NT2/D1 (cell line): Measurements from ENCODE around the gene GLTPD2.

ENCODE experiments used
- DNase-seq: peaks from one replicate; pipeline ENCODE4 v3.0.0-alpha.2; 2011; ENCODE audit warnings: low read depth, low spot score
- H3K27me3 ChIP-seq: 2 replicates; pipeline ENCODE4 v1.6.0; 2011; ENCODE audit warnings: mild to moderate bottlenecking; ENCODE audit not compliant: insufficient read length, insufficient read depth
- H3K36me3 ChIP-seq: 2 replicates; pipeline ENCODE4 v1.6.1; 2011; ENCODE audit warnings: mild to moderate bottlenecking, low read length, mixed read lengths; ENCODE audit not compliant: insufficient read depth, insufficient read length
- H3K4me1 ChIP-seq: 2 replicates; pipeline ENCODE4 v1.5.1; 2011; ENCODE audit not compliant: insufficient read depth, insufficient read length
- H3K4me3 ChIP-seq: 2 replicates; pipeline ENCODE4 v1.5.1; 2011; ENCODE audit warnings: low read depth; ENCODE audit not compliant: insufficient read length
- H3K9ac ChIP-seq: 2 replicates; pipeline ENCODE4 v1.6.0; 2011; ENCODE audit warnings: low read depth; ENCODE audit not compliant: insufficient read length
- H3K9me3 ChIP-seq: 2 replicates; pipeline ENCODE4 v1.5.1; 2011; ENCODE audit warnings: mild to moderate bottlenecking, low read length; ENCODE audit not compliant: insufficient read depth
- SUZ12 ChIP-seq: IDR thresholded peaks from 2 replicates; pipeline ENCODE4 v1.6.1; 2011; ENCODE audit not compliant: insufficient read length, insufficient read depth; ENCODE audit errors: extremely low read depth
- YY1 ChIP-seq: IDR thresholded peaks from 2 replicates; pipeline ENCODE4 v1.6.1; 2011; ENCODE audit not compliant: insufficient read length, insufficient read depth
- ZNF274 ChIP-seq: IDR thresholded peaks from 2 replicates; pipeline ENCODE4 v1.6.1; 2011; ENCODE audit warnings: mild to moderate bottlenecking, low read depth, low read length

GLTPD2 gene

DNA sequence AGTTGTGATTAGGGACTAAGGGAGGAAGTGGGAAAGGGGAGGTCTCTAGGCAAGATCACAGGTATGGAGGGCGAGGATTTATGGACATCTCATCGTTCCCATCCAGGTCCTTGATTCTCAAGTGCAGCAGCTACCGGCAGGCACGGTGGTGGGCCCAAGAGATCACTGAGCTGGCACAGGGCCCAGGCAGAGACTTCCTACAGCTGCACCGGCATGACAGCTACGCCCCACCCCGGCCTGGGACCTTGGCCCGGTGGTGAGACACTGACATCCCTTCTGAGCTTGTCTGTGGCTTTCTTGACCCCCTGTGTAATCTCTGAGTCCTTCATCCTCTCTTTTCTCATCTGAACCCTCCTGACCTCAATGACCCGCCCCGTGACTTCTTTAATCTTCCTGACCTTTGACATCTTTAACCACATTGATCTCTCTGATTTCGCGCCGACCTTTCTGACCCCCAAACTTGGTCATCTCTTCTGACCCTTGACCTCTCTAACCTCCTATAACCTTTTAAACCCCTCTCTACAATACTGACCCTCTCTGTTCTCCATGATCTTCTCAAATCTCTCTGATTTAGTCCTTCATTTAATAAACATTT lies 22.0 kb downstream of the GLTPD2 start:
- TF ChIP-seq SUZ12: no peak
- no peak for TF ChIP-seq ZNF274
- TF ChIP-seq YY1: no peak
- H3K9me3 ChIP-seq: no peaks in the 10 kb centered on the region
- peaks cover 4% of the 10 kb centered on the region for H3K4me1 ChIP-seq
- H3K36me3 ChIP-seq: peaks cover 44% of the 10 kb centered on the region
- H3K27me3 ChIP-seq: no peaks in the 10 kb centered on the region
- DNase-seq: no peak
- H3K9ac ChIP-seq: no peak overlapping the region
- H3K4me3 ChIP-seq: no peak overlapping the region

DNA sequence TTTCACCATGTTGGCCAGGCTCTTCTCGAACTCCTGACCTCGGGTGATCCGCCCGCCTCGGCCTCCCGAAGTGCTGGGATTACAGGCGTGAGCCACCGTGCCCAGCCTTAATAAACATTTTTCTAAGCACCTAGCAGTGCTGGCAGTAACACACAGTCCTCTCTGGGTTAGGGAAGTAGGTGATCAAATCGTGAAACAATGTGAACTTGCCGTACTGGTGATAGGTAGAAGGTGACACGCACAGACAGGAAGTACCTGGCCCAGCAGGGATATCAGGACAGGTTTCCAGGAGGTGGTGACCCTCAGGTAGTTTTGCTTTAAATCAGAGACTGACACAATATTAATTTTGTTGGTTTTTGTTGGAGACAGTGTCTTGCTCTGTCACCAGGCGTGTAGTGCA lies 22.7 kb downstream of the GLTPD2 start:
- peaks cover 4% of the 10 kb centered on the region for H3K4me1 ChIP-seq
- no peaks in the 10 kb centered on the region for H3K27me3 ChIP-seq
- no peak for TF ChIP-seq SUZ12
- TF ChIP-seq ZNF274: no peak
- TF ChIP-seq YY1: no peak
- no peak for DNase-seq
- H3K4me3 ChIP-seq: no peak overlapping the region
- peaks cover 48% of the 10 kb centered on the region for H3K36me3 ChIP-seq
- no peaks in the 10 kb centered on the region for H3K9me3 ChIP-seq
- H3K9ac ChIP-seq: no peak overlapping the region

DNA sequence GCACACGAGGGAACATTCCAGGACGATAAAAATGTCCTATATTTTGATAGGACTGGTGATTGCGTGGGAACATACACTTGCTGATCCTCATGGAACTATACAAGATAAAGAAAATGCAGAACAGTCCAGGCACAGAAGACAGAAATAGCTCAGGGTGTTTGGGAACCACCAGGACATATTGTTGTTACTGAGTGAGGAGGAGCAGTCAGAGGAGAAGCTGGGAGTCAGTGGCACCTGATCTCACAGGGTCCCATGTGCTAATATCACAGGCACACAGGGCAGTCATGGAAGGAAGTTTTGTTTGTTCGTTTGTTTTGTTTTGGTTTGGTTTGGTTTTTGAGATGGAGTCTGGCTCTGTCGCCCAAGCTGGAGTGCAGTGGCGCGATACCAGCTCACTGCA lies 23.9 kb downstream of the GLTPD2 start:
- Histone ChIP-seq H3K9me3 (no peaks in the 10 kb centered on the region), H3K4me3 (no peak overlapping the region), H3K27me3 (no peaks in the 10 kb centered on the region), H3K4me1 (peaks cover 4% of the 10 kb centered on the region), H3K9ac (no peak overlapping the region), H3K36me3 (peaks cover 56% of the 10 kb centered on the region)
- DNase-seq: no peak
- TF ChIP-seq YY1: no peak
- TF ChIP-seq SUZ12: no peak

DNA sequence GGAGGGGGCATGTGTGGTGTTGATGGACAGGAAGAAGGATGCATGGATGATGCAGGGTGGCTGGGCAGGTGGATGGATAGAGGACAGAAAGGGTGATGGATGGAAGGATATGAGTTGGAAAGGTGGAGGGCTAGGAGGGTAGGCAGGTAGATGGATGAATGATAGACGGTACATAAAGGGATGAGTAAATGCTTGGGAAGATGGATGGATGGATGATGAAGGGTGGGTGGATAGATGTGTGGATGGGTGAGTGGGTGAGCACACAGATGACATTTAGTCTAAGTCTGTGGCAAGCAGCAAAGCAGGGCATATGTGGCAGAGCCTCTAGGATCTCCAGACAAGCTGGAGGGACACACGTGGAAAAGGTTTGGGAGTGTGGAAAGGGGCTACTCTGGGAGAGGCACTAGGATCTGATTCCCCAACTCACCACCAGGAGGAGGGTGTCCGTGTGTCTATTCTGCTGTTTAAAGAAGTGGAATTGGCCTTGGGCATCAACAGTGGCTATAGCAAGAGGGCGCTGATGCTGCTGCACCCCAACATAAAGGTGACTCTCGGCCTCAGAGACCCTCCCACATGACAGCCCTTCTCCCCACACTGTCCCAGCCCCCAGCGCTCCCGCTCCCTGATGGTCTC lies 26.4 kb downstream of the GLTPD2 start:
- TF ChIP-seq ZNF274 (no peak), YY1 (no peak), SUZ12 (no peak)
- Histone ChIP-seq H3K9ac (no peak overlapping the region), H3K9me3 (no peaks in the 10 kb centered on the region), H3K27me3 (no peaks in the 10 kb centered on the region), H3K4me1 (no peaks in the 10 kb centered on the region), H3K4me3 (no peak overlapping the region), H3K36me3 (peaks cover 56% of the 10 kb centered on the region)
- DNase-seq: no peak

DNA sequence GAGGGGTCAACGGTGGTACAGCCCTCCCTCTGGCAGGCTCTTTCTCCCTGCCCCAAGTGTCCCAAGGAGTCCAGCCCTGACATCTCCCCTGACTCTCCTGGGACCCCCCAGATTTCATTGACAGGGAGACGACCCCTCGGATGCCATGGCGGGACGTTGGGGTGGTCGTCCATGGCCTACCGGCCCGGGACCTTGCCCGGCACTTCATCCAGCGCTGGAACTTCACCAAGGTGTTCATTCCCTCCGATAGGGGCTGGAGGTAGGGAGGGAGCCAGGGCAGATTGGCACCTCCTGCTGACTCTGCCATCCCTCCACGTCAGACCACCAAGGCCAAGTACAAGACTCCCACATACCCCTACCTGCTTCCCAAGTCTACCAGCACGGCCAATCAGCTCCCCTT lies 28.1 kb downstream of the GLTPD2 start:
- no peak for DNase-seq
- Histone ChIP-seq H3K27me3 (no peaks in the 10 kb centered on the region), H3K9ac (no peak overlapping the region), H3K4me3 (no peak overlapping the region), H3K4me1 (no peaks in the 10 kb centered on the region), H3K9me3 (no peaks in the 10 kb centered on the region), H3K36me3 (peaks cover 51% of the 10 kb centered on the region)
- TF ChIP-seq SUZ12: no peak
- TF ChIP-seq ZNF274: no peak
- no peak for TF ChIP-seq YY1

DNA sequence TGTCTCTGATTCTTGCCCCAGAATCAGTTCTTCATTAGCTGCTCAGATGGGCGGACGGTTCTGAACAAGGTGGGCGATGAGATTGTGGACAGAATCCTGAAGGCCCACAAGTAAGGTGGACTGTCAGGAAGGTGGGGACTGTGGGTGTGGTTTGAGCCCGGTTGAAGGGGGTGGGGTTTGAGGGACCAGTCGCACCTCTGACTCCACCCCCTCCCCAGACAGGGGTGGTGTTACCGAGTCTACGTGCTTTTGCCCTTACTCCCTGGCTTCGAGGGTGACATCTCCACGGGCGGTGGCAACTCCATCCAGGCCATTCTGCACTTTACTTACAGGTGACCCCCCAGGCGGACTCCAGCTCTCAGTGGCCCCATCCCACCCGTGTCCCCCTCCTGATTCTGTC lies 29.5 kb downstream of the GLTPD2 start:
- H3K27me3 ChIP-seq: no peaks in the 10 kb centered on the region
- H3K4me1 ChIP-seq: no peaks in the 10 kb centered on the region
- no peak for TF ChIP-seq ZNF274
- no peak for TF ChIP-seq SUZ12
- no peak for TF ChIP-seq YY1
- no peak overlapping the region for H3K9ac ChIP-seq
- DNase-seq: no peak
- H3K4me3 ChIP-seq: no peak overlapping the region
- H3K36me3 ChIP-seq: peaks cover 61% of the 10 kb centered on the region
- no peaks in the 10 kb centered on the region for H3K9me3 ChIP-seq

DNA sequence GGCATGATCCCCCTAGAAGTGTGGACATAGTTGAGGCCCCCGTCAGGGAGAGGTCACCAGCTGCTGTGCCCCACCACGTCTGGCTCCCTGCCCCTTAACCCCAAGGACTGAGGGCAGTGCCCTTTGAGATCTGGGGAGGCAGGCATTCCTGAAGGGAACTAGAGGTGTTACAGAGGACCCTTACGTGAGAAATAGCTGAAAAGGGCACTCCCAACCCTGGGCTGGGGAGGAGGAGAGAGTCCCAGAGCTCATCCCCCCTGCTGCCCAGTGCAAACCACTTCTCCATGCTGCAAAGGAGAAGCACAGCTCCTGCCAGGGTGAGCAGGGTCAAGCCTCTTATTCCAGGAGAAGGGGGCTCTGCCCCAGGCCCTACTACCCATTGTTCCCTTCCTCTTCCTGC lies 34.1 kb downstream of the GLTPD2 start:
- no peak overlapping the region for H3K4me3 ChIP-seq
- TF ChIP-seq ZNF274 (no peak), YY1 (no peak), SUZ12 (no peak)
- no peaks in the 10 kb centered on the region for H3K9me3 ChIP-seq
- no peaks in the 10 kb centered on the region for H3K27me3 ChIP-seq
- no peak overlapping the region for H3K9ac ChIP-seq
- no peaks in the 10 kb centered on the region for H3K4me1 ChIP-seq
- H3K36me3 ChIP-seq: peaks cover 37% of the 10 kb centered on the region
- DNase-seq: no peak

DNA sequence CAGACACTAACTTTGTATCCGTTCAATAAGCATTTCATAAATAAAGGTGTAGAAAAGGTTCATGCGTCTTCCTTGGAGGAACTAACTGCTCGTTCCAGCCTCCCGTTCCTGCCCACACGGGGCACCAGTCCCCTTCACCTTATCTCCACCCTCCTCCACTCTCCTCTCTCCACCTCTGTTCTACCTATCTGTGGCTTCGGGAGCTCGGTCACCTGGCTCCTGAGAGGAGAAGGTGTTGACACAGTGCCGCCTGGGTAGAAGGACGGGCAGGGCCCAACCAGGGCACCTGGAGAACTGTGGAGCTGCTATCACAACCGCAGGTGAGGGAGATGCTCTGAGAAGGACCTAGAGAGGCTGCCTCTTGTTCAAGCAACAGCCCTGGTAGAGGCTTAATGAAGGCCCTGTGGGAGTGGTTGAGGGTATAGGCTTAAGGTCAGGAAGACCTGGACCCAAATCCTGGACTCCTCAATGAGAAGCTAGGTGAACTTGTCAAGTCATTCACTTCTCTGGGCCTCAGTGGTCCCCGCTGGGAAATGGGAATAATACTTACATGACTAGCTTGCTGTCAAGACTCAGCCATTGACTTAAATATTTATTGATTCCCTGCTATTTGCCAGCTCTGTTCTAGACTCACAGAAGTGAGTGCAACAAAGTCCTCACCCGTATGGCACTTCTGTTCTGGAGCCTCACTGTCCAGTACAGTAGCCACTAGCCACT lies 34.8 kb downstream of the GLTPD2 start:
- no peaks in the 10 kb centered on the region for H3K9me3 ChIP-seq
- no peaks in the 10 kb centered on the region for H3K27me3 ChIP-seq
- peaks cover 30% of the 10 kb centered on the region for H3K36me3 ChIP-seq
- H3K9ac ChIP-seq: no peak overlapping the region
- TF ChIP-seq ZNF274 (no peak), SUZ12 (no peak), YY1 (no peak)
- no peak for DNase-seq
- H3K4me3 ChIP-seq: no peak overlapping the region
- no peaks in the 10 kb centered on the region for H3K4me1 ChIP-seq
